IMR-90 (cell line): ENCODE results near the gene RORC. TPM values are rescaled to one million over a fixed set of nuclear protein-coding genes. Genes with fewer than 3 reads are reported as not detected.

Source experiments
- ATAC-seq: fragments of 200-7000 bp; cut with Tn5 transposase; 2 replicates; pipeline ENCODE4 v1.9.1; 2020; ENCODE audit warnings: low read depth, mild to moderate bottlenecking, moderate library complexity
- BruUV-seq: library from RNA; stranded (reverse); fragments of 400-500 nt; replicated peaks from 2 replicates; lab custom pipeline; 2021; lab: Mats Ljungman, UMichigan
- CTCF ChIA-PET: fragments of 300-600 bp; formaldehyde crosslinking; extraction: SDS; loops from one replicate; lab custom pipeline; 2021; ENCODE audit warnings: antibody characterized with exemption; lab: Yijun Ruan, JAX
- POLR2A ChIA-PET: fragments of 300-600 bp; sonication (Branson Sonifier 250); formaldehyde crosslinking; loops from one replicate; lab custom pipeline; 2022; ENCODE audit warnings: antibody characterized with exemption; ENCODE audit not compliant: unreplicated experiment; lab: Charles Lee
- DNase-seq: peaks from one replicate; pipeline ENCODE4 v3.0.0; 2013
- H2AFZ ChIP-seq: replicated peaks from 2 replicates; pipeline ENCODE3; 2013; ENCODE audit warnings: low read length, mild to moderate bottlenecking; ENCODE audit not compliant: poor library complexity
- H2AK5ac ChIP-seq: 2 replicates; pipeline ENCODE4 v1.6.1; 2013; ENCODE audit warnings: low read depth, low read length, inconsistent platforms
- H2AK9ac ChIP-seq: replicated peaks from 2 replicates; pipeline ENCODE3; 2013; ENCODE audit warnings: mild to moderate bottlenecking, low read depth, low read length, moderate library complexity; ENCODE audit not compliant: poor library complexity
- H2BK120ac ChIP-seq: 2 replicates; pipeline ENCODE4 v1.6.1; 2013; ENCODE audit warnings: low read depth, low read length, inconsistent platforms
- H2BK15ac ChIP-seq: 3 replicates; pipeline ENCODE4 v1.6.1; 2013; ENCODE audit warnings: low read depth, low read length, inconsistent platforms
- H2BK20ac ChIP-seq: 2 replicates; pipeline ENCODE4 v1.6.1; 2013; ENCODE audit warnings: low read depth, mild to moderate bottlenecking, inconsistent platforms, low read length, moderate library complexity
- H2BK5ac ChIP-seq: 2 replicates; pipeline ENCODE4 v1.6.1; 2013; ENCODE audit warnings: mild to moderate bottlenecking, low read depth, low read length, inconsistent platforms; ENCODE audit not compliant: poor library complexity, severe bottlenecking
- H3K14ac ChIP-seq: replicated peaks from 2 replicates; pipeline ENCODE4 v1.6.1; 2013; ENCODE audit warnings: low read depth, low read length, inconsistent platforms
- H3K18ac ChIP-seq: 2 replicates; pipeline ENCODE4 v1.6.1; 2013; ENCODE audit warnings: low read depth, low read length, control low read depth
- H3K23ac ChIP-seq: 2 replicates; pipeline ENCODE4 v1.6.1; 2013; ENCODE audit warnings: low read depth, low read length, inconsistent platforms
- H3K27ac ChIP-seq: 2 replicates; pipeline ENCODE4 v1.5.1; 2013; ENCODE audit warnings: mild to moderate bottlenecking, control low read depth, low read length; ENCODE audit not compliant: insufficient read depth
- H3K27me3 ChIP-seq: 2 replicates; pipeline ENCODE4 v1.6.1; 2013; ENCODE audit warnings: low read length; ENCODE audit not compliant: control insufficient read depth, insufficient read depth
- H3K36me3 ChIP-seq: 2 replicates; pipeline ENCODE4 v1.6.1; 2013; ENCODE audit warnings: low read length, mixed read lengths; ENCODE audit not compliant: control insufficient read depth, insufficient read depth
- H3K4ac ChIP-seq: 2 replicates; pipeline ENCODE4 v1.6.1; 2013; ENCODE audit warnings: low read depth, low read length, inconsistent platforms
- H3K4me1 ChIP-seq: 2 replicates; pipeline ENCODE4 v1.6.1; 2013; ENCODE audit warnings: low read length, mixed read lengths; ENCODE audit not compliant: control insufficient read depth, insufficient read depth
- H3K4me2 ChIP-seq: 2 replicates; pipeline ENCODE4 v1.6.1; 2013; ENCODE audit warnings: low read depth, mild to moderate bottlenecking, control low read depth, low read length, moderate library complexity
- H3K4me3 ChIP-seq: 2 replicates; pipeline ENCODE4 v1.5.1; 2013; ENCODE audit warnings: low read depth, mild to moderate bottlenecking, control low read depth, low read length, moderate library complexity; ENCODE audit not compliant: insufficient read depth
- H3K56ac ChIP-seq: 2 replicates; pipeline ENCODE4 v1.6.1; 2013; ENCODE audit warnings: low read length, inconsistent platforms; ENCODE audit not compliant: insufficient read depth; ENCODE audit errors: extremely low read depth
- H3K79me1 ChIP-seq, 2 experiments: 2 replicates each; pipeline ENCODE4 v1.6.1; 2013; ENCODE audit warnings: low read length in 2 of 2, inconsistent platforms in 1 of 2, low read depth in 1 of 2
- H3K9ac ChIP-seq: 2 replicates; pipeline ENCODE4 v1.6.1; 2013; ENCODE audit warnings: low read depth, low read length, control low read depth
- H3K9me1 ChIP-seq: 2 replicates; pipeline ENCODE4 v1.6.1; 2013; ENCODE audit warnings: low read length, inconsistent platforms; ENCODE audit not compliant: insufficient read depth
- H3K9me3 ChIP-seq: 2 replicates; pipeline ENCODE4 v1.6.1; 2013; ENCODE audit warnings: low read length; ENCODE audit not compliant: control insufficient read depth, insufficient read depth
- H4K20me1 ChIP-seq: 2 replicates; pipeline ENCODE4 v1.6.1; 2013; ENCODE audit warnings: low read length, inconsistent platforms; ENCODE audit not compliant: insufficient read depth
- H4K5ac ChIP-seq: 2 replicates; pipeline ENCODE4 v1.6.1; 2013; ENCODE audit warnings: mild to moderate bottlenecking, low read depth, low read length, control low read depth
- H4K8ac ChIP-seq, 2 experiments: 2 replicates each; pipeline ENCODE4 v1.6.1; 2013; ENCODE audit warnings: low read depth in 2 of 2, low read length in 2 of 2, control low read depth in 1 of 2, inconsistent platforms in 1 of 2
- H4K91ac ChIP-seq: 2 replicates; pipeline ENCODE4 v1.6.1; 2013; ENCODE audit warnings: low read depth, low read length, inconsistent platforms; ENCODE audit not compliant: insufficient read depth
- RAD21 ChIP-seq: IDR thresholded peaks from 2 replicates; pipeline ENCODE4 v1.6.1; 2012; ENCODE audit warnings: low read length, improper control_type of control experiment
- WGBS, 2 experiments: methylation state at CpG; one replicate each; pipeline versions ENCODE4 v1.1.5 to v1.1.7; 2013; ENCODE audit warnings: missing lambda C conversion rate in 2 of 2; ENCODE audit not compliant: insufficient read length in 1 of 2; ENCODE audit errors: extremely low coverage in 2 of 2; 5-methylcytosine and 5-hydroxymethylcytosine counted together
- dilution Hi-C: fragments of 300-500 bp; cut with HindIII; formaldehyde crosslinking; loops from one replicate; pipeline ENCODE4 v1.14.3; 2018; ENCODE audit warnings: low sequenced_read_pairs; ENCODE audit not compliant: unreplicated experiment
- in situ Hi-C: fragments of 300-500 bp; cut with MboI; formaldehyde crosslinking; loops from 3 replicates; pipeline ENCODE4 v1.14.3; 2019; ENCODE audit warnings: low sequenced_read_pairs, inconsistent platforms, mixed read lengths
- intact Hi-C: fragments of 100-400 bp; cut with micrococcal nuclease; formaldehyde crosslinking; loops from 2 replicates; pipeline ENCODE4 v1.10.0; 2022
- polyA plus RNA-seq, 3 experiments: library from polyadenylated mRNA; depleted of rRNA; stranded (reverse); fragments of >200 nt; gene quantifications; 2 replicates each; pipeline ENCODE4 v1.2.3, GENCODE V29; 2012; ENCODE audit warnings: low replicate concordance in 1 of 3
- total RNA-seq: library from RNA; depleted of rRNA; stranded (reverse); fragments of >200 nt; gene quantifications from 2 replicates; pipeline ENCODE4 v1.2.3, GENCODE V29; 2012

RORC gene
- total and polyA plus RNA-seq, 2 of the 4 experiments (the other 2 are of a cell fraction): not detected

DNA sequence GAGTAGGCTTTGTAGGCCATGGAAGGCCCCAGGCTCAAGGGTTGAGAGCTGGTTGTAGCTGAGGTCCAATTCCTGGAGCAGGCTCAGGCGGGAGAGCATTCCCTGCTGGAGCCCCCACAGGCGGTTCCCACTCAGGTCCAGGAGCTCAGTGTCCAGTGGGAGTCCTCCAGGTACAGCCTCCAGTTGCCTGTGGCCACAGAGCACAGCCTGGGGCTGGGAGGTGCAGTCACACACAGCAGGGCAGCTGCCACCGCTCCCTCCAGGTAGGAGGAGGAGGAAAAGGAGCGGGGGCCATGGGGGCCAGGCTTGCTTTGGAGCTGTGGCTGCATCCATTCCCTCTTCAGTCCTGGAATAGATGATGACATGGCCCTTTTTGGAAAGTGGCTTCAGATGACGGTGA is 29.2 kb downstream of the RORC start:
- no peak overlapping the region for H3K4ac ChIP-seq
- ChIA-PET CTCF (no interaction called here), POLR2A (no interaction called here)
- no peaks in the 10 kb centered on the region for H3K9me1 ChIP-seq
- WGBS, 2 experiments: 70% methylated on average over 2 of the region's 5 CpGs; no CpG with 5 or more reads in 1 of the 2 experiments
- DNase-seq: no peak
- no peaks in the 10 kb centered on the region for H3K36me3 ChIP-seq
- no peak for TF ChIP-seq RAD21
- no peak overlapping the region for H2AK5ac ChIP-seq
- H4K5ac ChIP-seq: no peak overlapping the region
- H3K56ac ChIP-seq: no peak overlapping the region
- H4K8ac ChIP-seq: no peak overlapping the region
- ATAC-seq: no peak
- no peaks in the 10 kb centered on the region for H3K4me1 ChIP-seq
- H3K4me2 ChIP-seq: no peak overlapping the region
- H2AFZ ChIP-seq: no peak overlapping the region
- H2BK5ac ChIP-seq: no peak overlapping the region
- H2BK15ac ChIP-seq: no peak overlapping the region
- no peaks in the 10 kb centered on the region for H4K20me1 ChIP-seq
- no TSS peak for BruUV-seq
- H3K27ac ChIP-seq: no peak overlapping the region
- H3K9ac ChIP-seq: no peak overlapping the region
- H3K14ac ChIP-seq: no peak overlapping the region
- H3K27me3 ChIP-seq: peaks cover 86% of the 10 kb centered on the region
- H3K23ac ChIP-seq: no peak overlapping the region
- no peaks in the 10 kb centered on the region for H3K79me1 ChIP-seq
- no peak overlapping the region for H2BK120ac ChIP-seq
- no peak overlapping the region for H4K91ac ChIP-seq
- H3K4me3 ChIP-seq: no peak overlapping the region
- in situ Hi-C loops (no loop called here), intact Hi-C loops (no loop called here), dilution Hi-C loops (no loop called here)
- no peak overlapping the region for H2BK20ac ChIP-seq
- no peak overlapping the region for H2AK9ac ChIP-seq
- H3K9me3 ChIP-seq: no peaks in the 10 kb centered on the region
- H3K18ac ChIP-seq: no peak overlapping the region
